Right lobe of liver (tissue), 4 donors: ENCODE results near the gene IGSF21.

Source experiments
- POLR2A ChIP-seq: fragments of 450-650 bp; IDR thresholded peaks from one replicate; pipeline ENCODE4 v1.6.1; 2017; ENCODE audit warnings: antibody characterized with exemption, mild to moderate bottlenecking
- TF ChIP-seq, protein P1 (sequence below), 4 donors: fragments of 200-600 bp in 3 of 4; fragments of 450-650 bp in 1 of 4; IDR thresholded peaks; one replicate each; pipeline versions ENCODE4 v1.5.1 to v1.8.0; 2016 to 2022; ENCODE audit warnings: antibody characterized with exemption in 4 of 4, mild to moderate bottlenecking in 2 of 4
- donor health status: DM: no; HTN: no; CAD: no.
- donor health status: DM: no; HTN: no; CAD: no.
- donor health status: DM: no; HTN: yes; CAD: no.

DNA sequence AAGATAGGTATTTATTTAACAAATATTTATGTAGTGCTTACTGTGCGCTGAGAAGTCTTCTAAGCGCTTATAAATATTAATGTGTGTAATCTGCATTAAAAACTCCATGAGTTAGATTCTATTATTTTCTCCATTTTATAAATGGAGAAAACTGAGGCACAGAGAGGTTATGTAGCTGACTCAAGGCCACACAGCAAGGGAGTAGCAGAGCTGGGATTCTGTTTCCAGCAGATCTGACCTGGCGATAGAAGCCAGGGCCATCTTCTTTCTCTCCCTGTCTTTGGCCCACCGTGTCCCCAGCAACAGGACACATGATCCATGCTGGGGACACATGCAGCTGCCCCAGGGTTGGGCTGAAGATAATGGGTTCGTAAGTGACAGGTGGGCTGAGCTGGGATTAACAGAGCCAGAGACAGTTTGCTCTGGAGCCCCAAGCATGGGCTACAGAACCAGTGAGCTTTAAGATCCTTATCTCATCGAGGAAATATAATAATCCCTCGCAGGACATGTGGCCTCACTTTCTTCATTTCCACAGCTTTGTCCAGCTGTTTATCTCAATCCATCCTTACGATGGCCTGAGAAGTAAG lies 30.3 kb downstream of the IGSF21 start:
- TF ChIP-seq POLR2A: no peak
- TF ChIP-seq, protein P1, sequence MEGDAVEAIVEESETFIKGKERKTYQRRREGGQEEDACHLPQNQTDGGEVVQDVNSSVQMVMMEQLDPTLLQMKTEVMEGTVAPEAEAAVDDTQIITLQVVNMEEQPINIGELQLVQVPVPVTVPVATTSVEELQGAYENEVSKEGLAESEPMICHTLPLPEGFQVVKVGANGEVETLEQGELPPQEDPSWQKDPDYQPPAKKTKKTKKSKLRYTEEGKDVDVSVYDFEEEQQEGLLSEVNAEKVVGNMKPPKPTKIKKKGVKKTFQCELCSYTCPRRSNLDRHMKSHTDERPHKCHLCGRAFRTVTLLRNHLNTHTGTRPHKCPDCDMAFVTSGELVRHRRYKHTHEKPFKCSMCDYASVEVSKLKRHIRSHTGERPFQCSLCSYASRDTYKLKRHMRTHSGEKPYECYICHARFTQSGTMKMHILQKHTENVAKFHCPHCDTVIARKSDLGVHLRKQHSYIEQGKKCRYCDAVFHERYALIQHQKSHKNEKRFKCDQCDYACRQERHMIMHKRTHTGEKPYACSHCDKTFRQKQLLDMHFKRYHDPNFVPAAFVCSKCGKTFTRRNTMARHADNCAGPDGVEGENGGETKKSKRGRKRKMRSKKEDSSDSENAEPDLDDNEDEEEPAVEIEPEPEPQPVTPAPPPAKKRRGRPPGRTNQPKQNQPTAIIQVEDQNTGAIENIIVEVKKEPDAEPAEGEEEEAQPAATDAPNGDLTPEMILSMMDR (IDR thresholded peaks at IDR 0.05): no peak
